Activated T-helper 1 cell treated with anti-CD3 and anti-CD28 coated beads, Interleukin-2, amount 50 U/mL, for 16 hours (primary cell): ENCODE data around the gene SEMA3E.

Experiments used
- DNase-seq, 2 donors: peaks; one replicate each; pipeline ENCODE4 v3.0.0-alpha.2; 2020; ENCODE audit warnings: low read depth in 1 of 2, low spot score in 1 of 2

Gene SEMA3E

DNA sequence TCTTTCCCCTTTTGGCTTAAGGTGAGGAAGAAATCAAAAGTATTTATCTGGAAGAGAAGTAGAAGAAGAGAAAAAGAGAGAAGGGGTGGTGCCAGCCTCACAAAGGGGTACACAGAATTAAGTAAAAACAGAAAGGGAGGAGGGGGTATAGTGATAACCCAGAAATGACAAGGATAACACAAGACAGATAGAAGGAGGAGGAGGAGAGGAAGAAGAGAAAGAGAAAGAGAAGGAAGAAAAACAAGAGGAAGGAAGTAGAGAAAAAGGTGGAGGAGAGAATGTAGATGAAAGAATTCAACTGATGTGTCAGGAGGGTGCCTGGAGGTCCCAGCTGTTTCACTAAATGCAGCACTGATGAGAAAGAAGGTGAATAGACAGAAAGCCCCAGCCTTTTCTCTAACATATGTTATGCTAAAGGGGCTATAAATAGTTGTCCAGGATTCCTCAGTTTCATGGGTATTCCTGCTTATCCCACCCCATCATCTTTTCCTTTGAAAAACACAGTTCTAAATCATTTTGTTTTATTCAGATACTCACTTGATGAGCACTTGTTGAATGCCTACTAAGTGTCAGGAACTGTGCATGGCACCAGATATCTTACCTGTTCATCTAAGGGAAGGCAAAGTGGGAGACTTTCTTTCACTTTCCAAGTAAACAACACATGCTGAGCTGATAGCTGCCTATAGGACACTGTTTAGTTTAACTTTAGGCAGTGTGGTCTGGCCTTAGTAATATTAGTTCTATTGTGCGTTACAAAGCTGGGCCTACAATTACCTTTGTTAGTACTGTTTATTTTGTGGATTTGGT is 8.0 kb downstream of the SEMA3E start:
- no peak for DNase-seq

DNA sequence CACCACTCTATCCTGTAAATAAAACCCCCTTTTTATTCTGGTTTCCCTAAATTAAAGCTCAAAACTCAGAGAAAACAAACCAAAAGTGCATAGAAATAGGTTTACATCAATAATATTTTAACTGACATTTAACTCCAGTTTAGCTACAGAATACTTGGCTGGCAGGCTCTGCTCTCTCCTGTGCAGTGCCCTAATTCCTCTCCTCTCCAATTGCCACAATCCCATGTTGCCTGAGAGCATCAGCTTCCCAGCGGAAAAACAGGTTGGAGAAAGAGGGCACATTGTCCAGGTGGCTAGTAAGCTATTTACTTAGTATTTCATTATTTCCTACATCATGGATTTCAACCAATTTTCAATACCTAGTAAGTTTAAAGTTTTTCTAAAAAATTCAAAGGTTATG is 8.7 kb downstream of the SEMA3E start:
- DNase-seq, result no peak

DNA sequence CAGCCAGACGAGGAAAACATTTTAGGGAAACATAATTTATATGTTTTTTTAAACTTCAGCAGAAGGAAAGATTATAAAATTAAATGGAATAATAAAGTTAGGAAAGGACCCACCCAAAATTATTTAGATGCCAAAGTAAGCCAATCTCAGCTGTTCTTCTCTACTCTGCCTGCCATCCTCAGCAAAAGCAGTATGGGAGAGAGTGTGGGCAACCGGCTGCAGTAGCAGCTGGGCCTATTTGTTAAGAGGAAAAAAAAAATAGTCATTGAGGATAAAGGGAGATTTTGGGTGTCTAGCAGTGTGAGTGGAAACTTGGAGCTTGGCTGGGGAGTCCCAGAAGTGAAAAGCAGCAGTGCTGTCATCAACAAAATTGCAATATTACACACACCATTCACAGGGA is 15.4 kb downstream of the SEMA3E start:
- DNase-seq, result no peak

DNA sequence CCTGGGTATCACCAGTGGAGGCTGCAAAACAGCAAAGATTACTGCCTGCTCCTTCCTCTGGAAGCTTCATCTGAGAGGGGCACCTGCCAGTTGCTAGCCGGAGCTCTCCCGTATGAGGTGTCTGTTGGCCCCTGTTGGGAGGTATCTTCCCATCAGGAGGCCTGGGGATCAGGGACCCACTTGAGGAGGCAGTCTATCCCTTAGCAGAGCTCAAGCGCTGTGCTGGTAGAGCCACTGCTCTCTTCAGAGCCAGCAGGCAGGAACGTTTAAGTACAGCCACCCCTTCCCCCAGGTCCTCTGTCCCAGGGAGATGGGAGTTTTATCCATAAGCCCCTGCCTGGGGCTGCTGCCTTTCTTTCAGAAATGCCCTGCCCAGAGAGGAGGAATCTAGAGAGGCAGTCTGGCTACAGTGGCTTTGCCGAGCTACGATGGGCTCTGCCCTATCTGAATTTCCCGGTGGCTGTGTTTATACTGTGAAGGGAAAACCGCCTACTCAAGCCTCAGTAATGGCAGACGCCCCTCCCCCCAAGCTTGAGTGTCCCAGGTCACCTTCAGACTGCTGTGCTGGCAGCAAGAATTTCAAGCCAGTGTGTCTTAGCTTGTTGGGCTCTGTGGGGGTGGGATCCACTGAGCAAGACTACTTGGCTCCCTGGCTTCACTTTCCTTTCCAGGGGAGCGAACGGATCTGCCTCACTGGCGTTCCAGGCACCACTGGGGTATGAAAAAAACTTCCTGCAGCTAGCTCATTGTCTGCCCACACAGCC is 19.6 kb downstream of the SEMA3E start:
- DNase-seq, result no peak

DNA sequence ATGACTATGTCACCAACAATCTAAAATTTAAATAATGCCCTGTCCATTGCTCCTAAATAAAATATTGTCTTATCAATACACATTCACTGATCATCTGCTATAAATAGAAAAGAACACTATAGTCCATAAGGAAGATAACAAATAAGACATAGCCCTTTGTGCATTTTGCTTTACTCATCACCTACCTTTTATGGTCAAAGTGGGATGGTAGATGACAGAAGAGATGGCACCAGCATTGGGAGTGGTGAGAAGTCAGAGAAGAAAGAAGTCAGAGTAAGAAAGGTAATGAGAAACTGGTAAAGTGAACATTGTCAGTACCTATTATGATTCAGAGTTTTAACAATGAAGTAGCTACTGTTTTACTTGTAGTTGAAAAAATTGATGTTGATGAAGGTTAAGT is 31.1 kb downstream of the SEMA3E start:
- no peak for DNase-seq

DNA sequence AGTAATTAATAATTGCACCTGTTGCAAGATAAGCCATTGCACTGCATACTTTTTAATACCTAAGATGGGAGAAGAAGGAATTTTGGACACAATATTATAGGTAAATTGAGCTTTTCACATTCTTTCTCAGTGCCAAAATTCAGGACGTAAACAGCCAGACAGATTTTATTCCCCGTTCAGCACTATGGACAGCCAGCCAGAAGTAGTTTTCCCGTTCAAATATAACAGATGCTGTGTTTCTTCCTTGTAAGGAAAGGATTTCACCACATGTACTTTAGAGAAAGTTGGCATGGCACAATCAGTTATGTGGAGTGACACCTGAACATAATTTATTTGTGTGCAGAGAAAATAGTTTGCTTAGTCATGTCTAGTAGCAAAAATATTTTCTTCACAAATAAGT is 34.8 kb downstream of the SEMA3E start:
- DNase-seq, result no peak

DNA sequence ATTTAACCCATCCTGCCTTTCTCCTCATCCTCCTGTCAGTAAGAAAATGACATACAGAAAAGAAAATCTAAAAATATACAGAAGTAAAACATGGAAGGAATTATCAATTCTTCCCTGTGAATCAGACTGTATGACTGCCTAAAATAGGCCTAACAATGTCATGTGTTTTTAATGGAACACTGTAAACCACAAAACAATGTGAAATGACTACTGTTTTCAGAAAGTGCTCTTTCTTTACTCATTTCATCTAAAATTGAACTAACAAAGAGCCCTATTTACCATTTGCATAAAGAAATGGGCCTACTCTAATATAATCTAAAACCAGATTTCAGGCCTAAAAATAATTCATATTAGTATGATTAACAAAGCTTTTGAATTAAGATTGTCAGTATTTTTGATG is 35.7 kb downstream of the SEMA3E start:
- DNase-seq, result no peak

DNA sequence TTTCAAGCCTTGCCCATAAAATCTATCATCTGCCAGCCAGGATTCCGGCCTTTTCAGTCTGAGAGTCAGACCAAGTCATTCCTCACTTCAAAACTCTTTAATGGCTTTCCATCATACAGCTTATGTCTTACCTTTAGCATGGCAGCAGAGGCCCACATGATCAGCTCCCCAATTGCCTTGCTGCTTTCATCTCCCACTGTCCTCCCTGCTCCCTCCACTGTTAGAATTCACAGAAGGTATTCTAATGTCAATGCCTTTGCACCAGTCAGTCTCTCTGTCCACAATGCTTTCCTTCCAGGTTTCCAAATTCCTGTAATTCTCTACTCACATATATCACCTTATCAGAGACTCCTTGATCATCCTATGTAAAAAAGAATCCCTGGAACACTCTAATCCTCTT is 37.2 kb downstream of the SEMA3E start:
- DNase-seq, result no peak

DNA sequence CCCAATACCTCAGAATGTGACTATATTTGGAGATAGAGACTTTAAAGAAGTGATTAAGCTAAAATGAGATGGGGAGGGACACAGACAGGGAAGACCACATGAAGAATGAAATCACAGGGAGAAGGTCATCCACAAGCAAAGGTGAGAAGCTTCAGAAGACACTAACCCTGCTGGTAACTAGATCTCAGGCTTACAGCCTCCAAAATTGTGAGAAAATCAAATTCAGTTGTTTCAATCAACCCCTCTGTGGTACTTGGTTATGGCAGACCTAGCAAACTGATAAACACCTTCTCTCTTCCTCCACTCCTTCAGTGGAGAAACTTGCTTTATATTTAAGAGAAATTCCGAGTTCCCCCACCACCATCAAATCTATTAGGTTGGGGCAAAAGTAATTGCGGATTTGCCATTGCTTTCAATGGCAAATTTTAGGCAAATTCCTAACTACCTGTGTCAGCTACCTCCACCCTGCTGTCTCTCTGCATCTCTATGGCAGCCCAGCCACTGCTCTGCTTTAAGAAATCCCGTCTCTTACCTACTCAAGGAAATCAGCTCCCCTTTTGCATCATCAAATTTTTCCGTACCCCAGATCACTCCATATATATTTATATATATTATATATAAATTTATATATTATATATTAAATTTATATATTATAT is 38.2 kb downstream of the SEMA3E start:
- no peak for DNase-seq

DNA sequence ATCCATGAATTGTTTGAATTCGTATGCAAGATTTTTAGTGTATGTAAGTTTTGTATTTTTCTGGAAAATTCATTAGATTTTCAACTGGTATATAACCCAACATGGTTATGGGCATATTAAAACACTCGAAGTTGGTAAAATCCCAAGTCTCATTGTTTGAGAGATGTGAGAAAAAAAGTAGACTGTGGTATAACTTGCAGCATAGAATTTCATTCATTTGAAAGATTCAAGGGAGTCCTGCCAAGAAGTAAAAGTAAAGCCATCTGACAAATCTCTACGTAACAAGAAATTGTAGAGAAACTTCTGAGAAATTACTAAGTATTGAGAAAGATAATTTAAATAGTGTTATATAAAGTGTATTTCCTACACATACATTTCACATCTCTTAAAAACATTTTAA is 40.2 kb downstream of the SEMA3E start:
- DNase-seq, result no peak

DNA sequence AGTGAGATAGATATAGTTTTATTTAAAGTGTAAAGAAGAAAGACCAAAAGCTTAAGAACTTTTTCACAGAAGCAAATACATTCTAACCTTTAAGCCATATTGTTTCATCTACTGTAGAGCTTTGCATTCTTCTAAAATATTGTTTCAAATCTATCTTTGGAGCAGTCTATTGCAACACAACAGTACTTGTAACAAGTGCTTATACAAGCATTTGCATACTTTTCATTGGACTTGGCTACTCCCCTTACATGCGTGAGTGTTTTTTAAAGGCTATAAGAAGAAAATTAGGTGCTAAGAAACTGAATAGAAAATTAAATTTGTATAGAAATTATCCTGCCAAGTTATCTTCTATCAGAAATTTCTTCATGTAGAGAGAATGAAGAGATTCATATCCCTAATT is 45.3 kb downstream of the SEMA3E start:
- DNase-seq, result no peak

DNA sequence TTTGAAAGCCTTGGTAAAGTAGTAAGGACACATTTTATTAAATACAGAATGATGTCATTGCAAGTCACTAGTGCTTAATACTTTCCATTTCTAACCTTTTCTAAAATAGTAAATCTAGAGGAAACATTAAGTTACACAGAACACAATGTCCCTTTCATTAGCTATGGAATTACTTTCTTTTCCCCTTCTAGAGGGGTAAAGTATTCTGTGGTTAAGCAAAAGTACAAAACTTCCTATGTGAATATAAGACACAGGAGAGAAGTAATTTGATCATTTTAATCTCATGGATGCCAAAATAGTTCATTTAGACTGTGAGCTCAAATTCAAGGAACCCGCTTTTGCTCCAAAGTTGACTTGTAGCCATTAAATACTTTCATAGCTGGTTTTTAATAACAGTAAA is 49.8 kb downstream of the SEMA3E start:
- DNase-seq, result no peak

DNA sequence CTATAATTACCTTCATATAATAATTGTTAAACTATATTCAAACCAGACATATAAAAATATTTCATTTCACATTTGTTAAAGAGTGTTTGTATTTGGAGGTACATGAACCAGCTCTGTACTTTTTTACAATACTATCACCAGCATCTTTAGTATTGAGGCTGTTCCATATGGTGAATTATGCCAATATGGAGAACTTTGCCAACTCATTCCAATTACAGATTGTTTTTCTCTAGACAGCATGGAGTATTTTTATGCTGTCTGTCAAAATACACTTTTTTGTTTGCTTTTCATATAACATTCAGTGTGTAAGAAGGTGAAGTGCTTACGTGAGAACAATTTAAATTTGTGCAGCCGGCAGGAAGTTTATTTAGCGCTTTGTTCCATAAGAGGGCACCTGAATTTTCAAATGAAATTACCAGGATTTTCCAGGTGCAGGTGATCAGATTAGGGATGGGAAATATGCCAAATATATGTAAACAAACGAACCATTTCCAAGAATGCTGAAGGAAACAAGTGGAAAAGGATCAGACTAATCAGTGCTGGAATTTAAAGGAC is 54.9 kb downstream of the SEMA3E start:
- no peak for DNase-seq

DNA sequence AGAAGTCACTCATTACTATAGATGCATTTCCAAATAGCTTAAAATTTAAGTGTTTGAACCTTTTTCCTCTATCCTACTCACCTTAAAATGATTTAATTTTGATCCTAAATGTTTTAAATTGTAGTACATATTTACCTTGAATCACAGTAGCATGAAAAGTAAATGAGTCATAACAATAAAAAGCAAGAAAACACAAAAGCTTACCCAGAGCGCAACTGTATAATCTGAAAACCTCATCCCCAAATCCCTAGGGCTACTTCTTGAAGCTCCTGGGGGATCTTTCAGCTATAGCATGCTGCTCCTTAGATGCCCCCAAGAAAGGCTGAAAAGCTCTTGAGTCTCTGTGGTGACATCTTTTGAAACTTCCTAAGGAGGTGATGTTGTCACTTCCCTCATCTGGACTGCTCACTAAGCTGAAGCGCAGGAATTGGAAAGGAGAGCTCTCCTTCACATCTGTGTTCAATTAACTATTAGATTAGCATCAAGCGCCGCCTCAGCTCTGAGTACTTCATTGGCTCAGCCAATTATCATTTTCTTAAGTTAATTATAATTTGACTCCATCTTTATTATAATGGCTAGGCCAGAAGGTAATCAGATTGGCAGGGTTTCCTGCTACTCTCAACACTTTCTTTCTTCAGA is 60.2 kb downstream of the SEMA3E start:
- DNase-seq, result no peak

DNA sequence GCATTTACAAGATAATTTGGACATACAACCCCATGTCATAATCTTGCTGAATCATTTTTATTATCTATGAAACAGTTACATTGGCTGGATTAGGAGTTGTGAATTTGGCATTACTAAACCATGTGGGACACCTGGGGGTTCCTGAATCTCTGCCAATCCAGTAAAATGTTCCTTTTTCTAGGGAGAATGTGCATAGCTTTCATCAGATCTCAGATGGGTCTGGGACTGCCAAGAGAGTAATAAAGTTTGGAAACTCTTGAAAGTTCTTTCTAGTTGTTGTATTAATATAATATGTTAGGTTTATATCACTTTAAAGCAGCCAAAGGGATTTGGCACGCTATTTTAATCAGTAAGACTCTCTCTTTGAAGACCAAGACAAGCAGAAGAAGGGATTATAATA is 62.7 kb downstream of the SEMA3E start:
- no peak for DNase-seq

DNA sequence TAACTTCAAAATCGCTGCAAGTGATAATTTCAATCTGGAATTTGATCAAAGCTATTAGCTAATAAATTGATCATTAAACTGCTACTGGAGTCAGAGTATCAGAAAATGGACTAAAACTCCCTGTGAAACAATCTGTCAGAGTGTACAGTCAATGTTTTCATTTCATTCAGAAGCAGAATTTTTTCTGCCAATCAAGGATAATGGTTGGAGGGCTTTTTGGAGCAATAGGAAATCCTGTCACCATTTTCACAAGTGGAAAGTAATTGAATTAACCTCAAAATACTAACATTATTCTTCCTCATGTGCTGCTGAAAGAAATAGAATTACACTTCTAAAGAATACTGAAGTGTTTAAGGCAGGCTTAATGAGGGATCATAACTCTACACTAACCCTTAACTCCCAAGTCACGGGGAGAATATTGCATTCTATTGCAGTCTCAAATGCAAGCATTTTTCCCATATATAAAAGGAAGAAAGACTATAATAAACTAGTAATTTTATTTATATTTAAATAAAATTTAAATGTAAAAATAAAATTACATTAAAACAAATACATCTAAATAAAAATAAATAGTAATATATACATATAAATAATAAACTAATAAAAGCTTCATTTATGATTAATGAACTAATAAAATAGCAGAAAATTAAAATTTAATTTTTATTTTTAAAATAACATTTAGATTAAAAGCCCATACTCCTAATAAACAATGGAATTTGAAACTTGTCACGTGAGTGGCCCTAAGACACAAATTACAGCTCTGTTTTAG is 67.1 kb downstream of the SEMA3E start:
- DNase-seq, result no peak

DNA sequence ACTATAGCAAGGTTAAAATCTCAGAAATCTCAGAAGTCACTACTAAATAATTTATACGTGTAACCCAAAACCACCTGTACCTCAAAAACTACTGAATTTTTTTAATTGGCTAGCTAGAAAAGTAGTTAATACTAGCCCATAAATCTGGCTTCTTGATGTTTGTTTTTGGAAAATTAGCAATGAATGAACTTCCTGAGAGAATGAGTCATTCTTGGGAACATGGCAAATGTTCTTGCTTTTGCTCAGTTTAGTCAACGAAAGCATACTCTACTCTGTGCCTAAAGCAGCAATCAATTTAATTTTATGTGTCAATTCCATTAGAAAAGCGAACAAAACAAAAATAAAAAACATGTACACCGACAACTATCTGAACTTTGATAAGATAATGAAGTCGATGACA is 69.2 kb downstream of the SEMA3E start:
- no peak for DNase-seq

DNA sequence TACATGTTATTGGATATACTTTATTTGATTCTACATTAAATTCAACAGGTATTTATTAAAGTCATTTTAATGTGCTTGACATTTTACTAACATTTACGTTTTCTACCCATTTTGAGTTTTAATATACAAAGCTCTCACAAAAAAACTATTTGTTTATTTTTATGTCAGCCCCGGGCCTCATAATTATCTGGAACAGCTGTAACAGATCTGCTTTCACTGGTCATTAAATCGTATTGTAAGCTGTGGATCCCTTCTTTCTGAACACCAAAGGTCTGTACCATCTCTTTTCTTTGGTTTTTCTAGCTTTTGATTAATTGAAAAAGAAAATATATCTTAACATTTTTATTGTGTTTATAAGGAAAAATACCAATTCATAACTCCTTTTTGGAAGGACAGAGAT is 73.5 kb downstream of the SEMA3E start:
- no peak for DNase-seq

DNA sequence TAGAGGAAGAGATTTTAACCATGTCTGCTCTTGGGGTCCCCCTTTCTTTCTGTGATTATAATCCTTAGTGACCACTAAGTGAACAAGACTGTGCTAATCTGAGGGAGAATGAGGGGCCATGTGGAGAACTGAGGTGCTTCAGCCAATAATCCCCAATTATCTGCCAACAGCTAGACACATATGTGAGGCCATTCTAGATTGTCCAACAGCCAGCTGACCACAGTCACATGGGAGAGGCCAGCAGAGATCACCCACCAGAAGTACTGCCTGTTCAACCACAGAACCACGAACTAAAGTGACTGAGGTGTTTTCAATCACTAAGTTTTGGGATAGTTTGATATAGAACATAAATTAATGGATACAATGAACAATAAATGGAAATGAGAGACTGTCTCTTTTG is 74.3 kb downstream of the SEMA3E start:
- DNase-seq, result no peak

DNA sequence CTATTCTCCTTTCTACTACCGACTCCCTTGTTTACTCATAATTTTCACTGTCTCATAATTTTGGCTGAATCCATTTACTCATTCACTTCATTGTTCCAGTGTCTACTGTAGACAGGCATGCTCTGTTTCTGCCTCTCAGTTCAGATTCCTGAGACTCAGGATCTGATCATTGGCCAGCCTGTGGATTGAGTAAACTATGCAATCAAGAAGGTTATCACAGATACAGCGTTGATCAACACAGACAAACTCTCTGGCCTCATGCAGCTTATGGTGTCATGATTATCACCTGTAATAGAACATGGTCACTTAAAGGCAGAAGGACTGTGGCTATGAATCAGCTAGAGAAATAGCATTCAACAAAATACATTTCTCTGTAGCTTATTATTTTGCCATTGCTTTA is 86.0 kb downstream of the SEMA3E start:
- no peak for DNase-seq

DNA sequence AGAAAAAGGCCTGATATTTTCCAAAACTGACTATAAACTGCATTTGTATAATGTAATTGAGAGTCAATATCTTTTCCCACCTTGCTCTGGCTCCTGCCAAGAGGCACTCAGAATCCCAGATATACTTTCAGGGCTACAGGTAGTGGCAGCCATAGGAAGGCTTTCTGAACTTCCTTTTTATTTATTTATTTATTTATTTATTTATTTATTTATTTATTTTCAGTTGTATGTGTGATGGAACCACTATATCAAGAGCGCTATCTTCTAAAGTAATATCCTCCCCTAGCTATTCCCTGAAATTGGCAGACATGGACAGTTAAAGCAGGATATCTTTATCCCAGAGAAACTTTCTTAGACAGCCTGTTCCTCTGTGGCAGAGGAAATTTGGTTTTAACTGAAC is 86.7 kb downstream of the SEMA3E start:
- DNase-seq, result no peak
